ENCODE measurements around the gene ZDHHC20. TPM values are rescaled to one million over a fixed set of nuclear protein-coding genes. Genes with fewer than 3 reads are reported as not detected.

The ZDHHC20 gene
- total and polyA plus RNA-seq, 2 of the 13 experiments (the other 11 are each of a cell fraction or from before 2014, with no cell fraction given): 19.9 to 59.9 TPM

GRCh38 chr13:21486322-21486721, 27.2 kb upstream of the ZDHHC20 start (continued):
- TF ChIP-seq SNAPC4 (CRISPR knock-in tag; IDR thresholded peaks at IDR 0.05): no peak
- TF ChIP-seq KAT7 (CRISPR knock-in tag; IDR thresholded peaks at IDR 0.05; ENCODE audit: borderline replicate concordance): no peak
- TF ChIP-seq ZNF230 (CRISPR knock-in tag; IDR thresholded peaks at IDR 0.05): no peak
- TF ChIP-seq FOXO1 (CRISPR knock-in tag; IDR thresholded peaks at IDR 0.05): no peak
- TF ChIP-seq ZNF597 (CRISPR knock-in tag; IDR thresholded peaks at IDR 0.05): no peak
- TF ChIP-seq YEATS2 (CRISPR knock-in tag; IDR thresholded peaks at IDR 0.05; ENCODE audit: borderline replicate concordance): no peak

- ChIA-PET POLR2A (no interaction called here), CTCF (ENCODE audit: low intra/inter-chr PET ratio, low total read pairs) (no interaction called here)
- H2AFZ ChIP-seq (ENCODE audit: low read length): no peak overlapping the region
- no peak overlapping the region for H3K27ac ChIP-seq (ENCODE audit: extremely low read length, insufficient read depth, low read length)
- ATAC-seq: no peak
- no peak overlapping the region for H3K4me3 ChIP-seq (replicated peaks in 1 of 3; ENCODE audit: insufficient read depth in 1 of 3, low read depth in 2 of 3, low read length in 3 of 3)
- WGBS (ENCODE audit: low lambda C conversion rate): 88% methylated on average over 24 of the region's 24 CpGs
- H3K36me3 ChIP-seq (replicated peaks in 1 of 2; ENCODE audit: control insufficient read depth in 1 of 2, insufficient read depth in 2 of 2, low read length in 2 of 2): no peaks in the 10 kb centered on the region
- H3K4me1 ChIP-seq (ENCODE audit: insufficient read depth, low read length): peaks cover 26% of the 10 kb centered on the region; the same call in 1 of the 2 replicates
- in situ Hi-C loops (cut with HindIII; ENCODE audit: extremely low pct_ligation_motif_present, low pct_unique_long_range_greater_than_20kb) (no loop called here), intact Hi-C loops (cut with micrococcal nuclease; ENCODE audit: unreplicated experiment) (no loop called here)
- FAIRE-seq: no peak
- H3K9ac ChIP-seq (ENCODE audit: insufficient read depth, low read depth, low read length): no peak overlapping the region
- H3K4me2 ChIP-seq (ENCODE audit: low read depth, low read length): no peak overlapping the region
- no peaks in the 10 kb centered on the region for H3K27me3 ChIP-seq (ENCODE audit: control insufficient read depth in 1 of 2, insufficient read depth in 2 of 2, low read length in 2 of 2)
- no peaks in the 10 kb centered on the region for H3K79me2 ChIP-seq (ENCODE audit: insufficient read depth, low read length)
- H4K20me1 ChIP-seq (ENCODE audit: insufficient read depth, low read length): no peaks in the 10 kb centered on the region
- DNase-seq (ENCODE audit: low spot score): no peak
- H3K9me3 ChIP-seq (ENCODE audit: low read length): peaks cover 11% of the 10 kb centered on the region; the same call in 1 of the 2 replicates
- BruUV-seq (replicated peaks): no TSS peak
- no peak for TF ChIP-seq ZNF616 (CRISPR knock-in tag; IDR thresholded peaks at IDR 0.05; ENCODE audit: low read depth)
- no peak for TF ChIP-seq ZNF503 (CRISPR knock-in tag; IDR thresholded peaks at IDR 0.05)
- no peak for TF ChIP-seq HNF1B (CRISPR knock-in tag; IDR thresholded peaks at IDR 0.05)
- no peak for TF ChIP-seq PHB2 (IDR thresholded peaks at IDR 0.05; ENCODE audit: partially characterized antibody)
- no peak for TF ChIP-seq ZNF24 (IDR thresholded peaks at IDR 0.05)
- no peak for TF ChIP-seq ZNF367 (CRISPR knock-in tag; IDR thresholded peaks at IDR 0.05; ENCODE audit: borderline replicate concordance)
- TF ChIP-seq DDIT3 (CRISPR knock-in tag; IDR thresholded peaks at IDR 0.05): no peak
- TF ChIP-seq JUN (CRISPR knock-in tag; IDR thresholded peaks at IDR 0.05): no peak
- no peak for TF ChIP-seq JUNB (CRISPR knock-in tag; IDR thresholded peaks at IDR 0.05; ENCODE audit: borderline replicate concordance)
Observed at GRCh38 chr13:21483748-21484147, 24.6 kb upstream of the ZDHHC20 start.
